Fibroblast of mammary gland (primary cell): ENCODE results near the gene SRA1.

Experiments used
- DNase-seq: peaks from one replicate; pipeline ENCODE4 v3.0.0-alpha.2; 2010; ENCODE audit warnings: low read depth
- H3K4me3 ChIP-seq: 2 replicates; pipeline ENCODE4 v1.5.1; 2011; ENCODE audit warnings: low read depth, mild to moderate bottlenecking, low read length, moderate library complexity; ENCODE audit not compliant: control insufficient read depth
- CTCF ChIP-seq: conservative IDR thresholded peaks from 2 replicates; pipeline ENCODE4 v1.5.1; 2011; ENCODE audit warnings: low read depth, low read length, inconsistent platforms; ENCODE audit not compliant: control insufficient read depth, insufficient read depth

SRA1 gene

DNA sequence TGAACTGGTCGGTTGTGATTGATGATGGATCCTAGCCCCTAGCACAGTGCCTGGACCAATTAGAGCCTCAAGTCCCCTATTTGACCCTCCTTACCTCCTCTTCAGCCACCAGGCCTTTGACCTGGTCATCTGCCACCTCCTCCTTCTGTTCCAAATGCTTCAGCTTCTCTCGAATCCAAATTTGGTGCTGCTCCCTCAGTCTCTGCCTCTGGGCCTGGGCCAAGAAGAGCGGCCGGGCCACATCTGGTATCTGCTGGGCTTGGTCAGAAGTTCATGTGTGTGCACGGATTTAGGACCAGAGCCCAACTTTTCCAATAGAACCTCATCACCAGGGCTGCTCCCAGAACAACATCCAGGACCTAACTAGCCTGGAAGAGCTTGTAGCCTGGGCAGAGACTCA is 13.8 kb upstream of the SRA1 start:
- no peak for TF ChIP-seq CTCF
- no peak for DNase-seq
- no peak overlapping the region for H3K4me3 ChIP-seq

GRCh38 chr5:140570488-140570887 is 13.2 kb upstream of the SRA1 start:
- no peak for TF ChIP-seq CTCF
- DNase-seq, result no peak
- no peak overlapping the region for H3K4me3 ChIP-seq

DNA sequence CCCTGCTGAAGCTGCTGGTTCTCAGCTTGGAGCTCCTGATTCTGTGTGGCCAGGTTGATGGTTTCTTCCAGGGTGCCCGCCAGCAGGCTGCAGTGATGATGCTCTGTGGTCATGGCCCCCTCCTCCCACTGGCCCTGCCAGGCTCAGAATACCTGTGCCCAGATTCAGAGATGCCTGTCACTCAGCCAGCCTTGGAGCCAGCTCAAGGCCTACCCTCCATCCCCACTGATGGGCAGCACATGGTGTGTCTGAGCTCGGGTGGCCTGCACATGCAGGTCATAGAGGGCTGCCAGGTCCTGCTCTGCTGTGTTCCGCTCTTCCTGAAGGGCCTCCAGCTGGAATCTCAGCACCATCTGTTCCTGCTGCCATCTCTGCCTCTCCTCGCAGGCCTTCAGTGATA is 12.8 kb upstream of the SRA1 start:
- TF ChIP-seq CTCF, result no peak
- DNase-seq, result no peak

DNA sequence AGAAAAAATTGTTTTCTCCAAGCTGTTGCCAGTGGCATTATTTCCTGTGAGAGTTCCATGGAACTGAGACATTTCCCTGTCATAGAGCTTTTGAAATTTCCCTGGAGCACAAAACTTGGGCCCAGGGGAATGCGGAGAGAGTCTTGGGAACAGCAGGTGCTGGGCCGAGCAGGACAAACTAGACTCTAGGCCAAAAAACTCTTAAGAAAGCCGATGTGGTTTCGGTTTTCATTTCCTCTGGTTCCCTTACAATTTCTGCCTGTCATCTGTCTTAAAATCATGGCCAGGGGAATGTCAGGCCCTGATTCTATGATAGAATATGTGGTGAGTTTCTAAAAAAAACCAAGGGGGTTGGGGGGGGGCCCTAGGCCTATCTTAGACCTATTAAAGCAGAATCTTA is 11.9 kb upstream of the SRA1 start:
- H3K4me3 ChIP-seq, result no peak overlapping the region
- no peak for DNase-seq
- TF ChIP-seq CTCF, result no peak

More for the DNA sequence above, 12.8 kb upstream of the SRA1 start:
- no peak overlapping the region for H3K4me3 ChIP-seq

GRCh38 chr5:140568443-140569063 is 11.3 kb upstream of the SRA1 start:
- no peak for DNase-seq
- TF ChIP-seq CTCF, result no peak
- no peak overlapping the region for H3K4me3 ChIP-seq

DNA sequence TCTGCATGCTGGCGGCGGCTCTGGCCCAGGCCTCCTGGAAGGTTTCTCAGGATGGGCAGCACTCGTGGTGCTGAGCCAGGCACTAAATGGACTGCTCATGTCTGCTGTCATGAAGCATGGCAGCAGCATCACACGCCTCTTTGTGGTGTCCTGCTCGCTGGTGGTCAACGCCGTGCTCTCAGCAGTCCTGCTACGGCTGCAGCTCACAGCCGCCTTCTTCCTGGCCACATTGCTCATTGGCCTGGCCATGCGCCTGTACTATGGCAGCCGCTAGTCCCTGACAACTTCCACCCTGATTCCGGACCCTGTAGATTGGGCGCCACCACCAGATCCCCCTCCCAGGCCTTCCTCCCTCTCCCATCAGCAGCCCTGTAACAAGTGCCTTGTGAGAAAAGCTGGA is 10.6 kb upstream of the SRA1 start:
- no peak for DNase-seq
- TF ChIP-seq CTCF, result no peak
- H3K4me3 ChIP-seq, result no peak overlapping the region
